Measurements from ENCODE around the gene CDYL. TPM values are rescaled to one million over a fixed set of nuclear protein-coding genes. Genes with fewer than 3 reads are reported as not detected.

The CDYL gene
- total RNA-seq, 1 donor: 48.4 TPM

DNA sequence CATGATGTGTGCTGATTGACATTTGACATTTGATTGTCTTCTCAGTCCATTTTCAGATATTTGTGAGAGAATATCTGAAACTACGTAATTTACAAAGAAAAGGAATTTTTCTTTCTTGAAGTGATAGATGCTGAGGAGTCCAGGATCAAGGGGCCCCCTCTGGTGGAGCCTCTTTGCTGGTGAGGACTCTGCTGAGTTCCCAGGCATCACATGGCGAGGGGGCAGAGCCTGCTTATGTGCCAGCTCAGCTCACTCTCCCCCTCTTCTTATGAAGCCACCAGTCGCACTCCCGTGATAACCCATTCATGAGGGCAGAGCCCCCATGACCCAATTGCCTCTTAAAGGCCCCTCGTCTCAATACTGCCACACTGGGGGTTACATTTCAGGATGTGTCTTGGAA is 136.4 kb downstream of the CDYL start:
- TF ChIP-seq, protein P1, sequence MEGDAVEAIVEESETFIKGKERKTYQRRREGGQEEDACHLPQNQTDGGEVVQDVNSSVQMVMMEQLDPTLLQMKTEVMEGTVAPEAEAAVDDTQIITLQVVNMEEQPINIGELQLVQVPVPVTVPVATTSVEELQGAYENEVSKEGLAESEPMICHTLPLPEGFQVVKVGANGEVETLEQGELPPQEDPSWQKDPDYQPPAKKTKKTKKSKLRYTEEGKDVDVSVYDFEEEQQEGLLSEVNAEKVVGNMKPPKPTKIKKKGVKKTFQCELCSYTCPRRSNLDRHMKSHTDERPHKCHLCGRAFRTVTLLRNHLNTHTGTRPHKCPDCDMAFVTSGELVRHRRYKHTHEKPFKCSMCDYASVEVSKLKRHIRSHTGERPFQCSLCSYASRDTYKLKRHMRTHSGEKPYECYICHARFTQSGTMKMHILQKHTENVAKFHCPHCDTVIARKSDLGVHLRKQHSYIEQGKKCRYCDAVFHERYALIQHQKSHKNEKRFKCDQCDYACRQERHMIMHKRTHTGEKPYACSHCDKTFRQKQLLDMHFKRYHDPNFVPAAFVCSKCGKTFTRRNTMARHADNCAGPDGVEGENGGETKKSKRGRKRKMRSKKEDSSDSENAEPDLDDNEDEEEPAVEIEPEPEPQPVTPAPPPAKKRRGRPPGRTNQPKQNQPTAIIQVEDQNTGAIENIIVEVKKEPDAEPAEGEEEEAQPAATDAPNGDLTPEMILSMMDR (IDR thresholded peaks at IDR 0.05; ENCODE audit: insufficient read depth, low read length): no peak
- no peak overlapping the region for H3K4me3 ChIP-seq (ENCODE audit: low read depth, low read length)
- no peak for DNase-seq (ENCODE audit: low read depth)

GRCh38 chr6:4913705-4914419 is 137.7 kb downstream of the CDYL start:
- TF ChIP-seq, protein P1 (IDR thresholded peaks at IDR 0.05; ENCODE audit: insufficient read depth, low read length): no peak
- no peak for DNase-seq (ENCODE audit: low read depth)
- H3K4me3 ChIP-seq (ENCODE audit: low read depth, low read length): no peak overlapping the region

GRCh38 chr6:4914420-4915159 is 138.4 kb downstream of the CDYL start:
- DNase-seq (ENCODE audit: low read depth): no peak
- TF ChIP-seq, protein P1 (IDR thresholded peaks at IDR 0.05; ENCODE audit: insufficient read depth, low read length): no peak
- H3K4me3 ChIP-seq (ENCODE audit: low read depth, low read length): no peak overlapping the region

DNA sequence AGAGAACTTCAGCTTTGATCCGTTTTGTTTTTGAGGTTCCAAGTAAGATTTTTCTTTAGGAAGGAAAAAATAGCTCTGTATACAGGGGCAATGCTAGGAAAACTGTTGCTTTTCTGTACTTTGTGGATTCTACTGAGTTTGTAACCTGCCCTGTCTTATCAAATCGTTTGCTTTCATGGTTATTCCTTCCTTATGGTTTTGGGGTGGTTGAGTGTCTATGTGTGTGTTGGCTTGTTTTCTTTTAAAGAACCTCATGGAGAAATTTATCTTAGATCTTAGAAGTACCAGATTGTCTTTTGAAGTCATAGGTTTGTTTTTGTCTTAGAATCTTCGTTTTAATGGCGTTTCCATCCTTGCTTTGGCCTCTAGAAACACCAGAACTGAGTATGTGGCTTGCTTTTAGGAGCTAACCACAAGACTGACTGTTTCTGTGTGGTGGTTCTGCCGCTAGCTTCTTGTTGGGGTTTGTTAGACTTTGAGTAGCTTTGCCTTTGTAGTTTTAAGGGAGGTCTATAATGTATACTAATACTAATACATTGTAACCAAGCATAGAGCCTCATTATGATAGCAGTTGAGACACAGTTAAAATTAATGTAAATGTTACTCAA is 140.9 kb downstream of the CDYL start:
- no peak overlapping the region for H3K4me3 ChIP-seq (ENCODE audit: low read depth, low read length)
- DNase-seq (ENCODE audit: low read depth): no peak
- TF ChIP-seq, protein P1 (IDR thresholded peaks at IDR 0.05; ENCODE audit: insufficient read depth, low read length): no peak

DNA sequence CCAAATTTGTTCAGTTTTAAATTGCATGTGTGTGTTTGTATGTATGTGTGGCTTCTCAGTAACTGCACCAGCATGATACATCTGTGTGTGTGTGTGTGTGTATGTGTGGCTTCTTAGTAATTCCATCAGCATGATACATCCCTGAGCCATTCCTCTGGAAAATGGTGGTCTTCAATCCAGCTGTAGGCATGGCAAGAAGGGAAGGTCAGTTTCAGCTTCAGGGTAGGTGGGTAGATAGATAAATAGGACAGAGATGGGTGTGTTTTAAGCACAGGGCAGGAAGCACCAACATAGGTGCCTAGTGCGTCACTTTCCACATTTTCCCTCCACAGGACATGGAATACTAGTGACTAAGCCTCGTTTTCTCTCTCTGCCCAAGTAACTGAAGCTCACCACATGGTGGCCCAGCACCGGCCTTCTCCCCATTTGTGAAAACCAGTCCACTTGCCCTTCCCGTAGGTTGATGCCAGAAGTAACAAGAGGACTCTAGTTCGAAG is 144.8 kb downstream of the CDYL start:
- DNase-seq (ENCODE audit: low read depth): no peak
- H3K4me3 ChIP-seq (ENCODE audit: low read depth, low read length): no peak overlapping the region
- TF ChIP-seq, protein P1 (IDR thresholded peaks at IDR 0.05; ENCODE audit: insufficient read depth, low read length): no peak

DNA sequence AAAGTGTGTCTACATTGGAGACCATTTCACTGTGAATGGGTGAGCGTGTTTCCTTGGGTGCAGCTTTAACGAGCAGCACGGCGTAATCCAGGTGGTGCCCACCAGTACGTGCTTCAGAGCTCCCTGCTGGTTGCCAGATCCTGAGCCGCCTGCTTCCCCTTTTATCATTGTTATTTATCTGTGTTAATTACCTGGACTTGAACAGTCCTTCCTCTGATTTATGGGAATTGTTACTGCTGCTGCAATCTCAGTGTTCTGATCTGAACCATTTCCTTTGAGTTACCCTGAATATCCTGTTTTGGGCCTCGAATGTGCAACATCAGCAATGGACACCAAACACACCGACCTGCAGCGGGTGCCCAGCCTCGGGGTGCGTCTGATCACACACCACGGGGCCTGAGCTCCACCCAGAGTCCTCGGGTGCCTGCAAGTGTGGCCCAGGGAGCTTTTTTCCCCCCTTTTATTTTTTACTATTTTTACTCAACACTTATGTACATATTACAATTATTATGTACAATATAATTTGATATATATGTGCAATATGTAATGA is 146.4 kb downstream of the CDYL start:
- H3K4me3 ChIP-seq (ENCODE audit: low read depth, low read length): no peak overlapping the region
- TF ChIP-seq, protein P1 (IDR thresholded peaks at IDR 0.05; ENCODE audit: insufficient read depth, low read length): no peak
- no peak for DNase-seq (ENCODE audit: low read depth)

Measured in fibroblast of the aortic adventitia (primary cell).